HCT116 (cell line): ENCODE data around the gene SH3GL2.

ENCODE experiments used
- REST ChIP-seq: IDR thresholded peaks from 2 replicates; pipeline ENCODE4 v1.6.1; 2012; ENCODE audit warnings: low read depth
- SP1 ChIP-seq: IDR thresholded peaks from 2 replicates; pipeline ENCODE4 v1.6.1; 2012; ENCODE audit warnings: low read depth

- no peak for TF ChIP-seq SP1
- TF ChIP-seq REST: no peak
Observed at GRCh38 chr9:17635115-17635890, 56.4 kb downstream of the SH3GL2 start.
